CD4-positive, alpha-beta T cell (primary cell): ENCODE data around the gene TOP2B. TPM values are rescaled to one million over a fixed set of nuclear protein-coding genes. Genes with fewer than 3 reads are reported as not detected.

Source experiments
- ATAC-seq: fragments of 200-7000 bp; cut with Tn5 transposase; one replicate; pipeline ENCODE4 v1.10.0; 2022; ENCODE audit warnings: mild to moderate bottlenecking; ENCODE audit not compliant: poor library complexity
- CTCF ChIA-PET: fragments of 350-600 bp; sonication (Branson Sonifier 250); formaldehyde crosslinking; loops from one replicate; lab custom pipeline; 2021; ENCODE audit warnings: antibody characterized with exemption, inconsistent platforms; lab: Charles Lee
- POLR2A ChIA-PET: fragments of 350-600 bp; sonication (Branson Sonifier 250); formaldehyde crosslinking; loops from one replicate; lab custom pipeline; 2021; ENCODE audit warnings: antibody characterized with exemption, inconsistent platforms; lab: Charles Lee
- DNase-seq, 14 experiments: peaks; one replicate each; pipeline ENCODE4 v3.0.0-alpha.2; 2013 to 2020; ENCODE audit warnings: mixed read lengths in 2 of 14
- H3K27ac ChIP-seq, 2 donors: one replicate each; pipeline versions ENCODE4 v1.5.1 to v1.7.0; 2013; ENCODE audit warnings: low read length in 2 of 2, low read depth in 1 of 2, mild to moderate bottlenecking in 1 of 2
- H3K27me3 ChIP-seq, 2 experiments: 1 replicate in 1 of 2; 2 replicates in 1 of 2; pipeline versions ENCODE4 v1.6.1 to v1.7.0; 2013; ENCODE audit warnings: low read length in 2 of 2, control low read depth in 1 of 2, mild to moderate bottlenecking in 1 of 2, moderate library complexity in 1 of 2; ENCODE audit not compliant: insufficient read depth in 2 of 2, control insufficient read depth in 1 of 2
- H3K36me3 ChIP-seq: one replicate; pipeline ENCODE4 v1.6.1; 2013; ENCODE audit warnings: low read length, control low read depth; ENCODE audit not compliant: insufficient read depth
- H3K4me1 ChIP-seq: one replicate; pipeline ENCODE4 v1.6.1; 2013; ENCODE audit warnings: low read length, control low read depth; ENCODE audit not compliant: insufficient read depth
- H3K4me3 ChIP-seq: one replicate; pipeline ENCODE4 v1.5.1; 2013; ENCODE audit warnings: mild to moderate bottlenecking, low read length, moderate library complexity
- H3K9me3 ChIP-seq, 2 experiments: 1 replicate in 1 of 2; 2 replicates in 1 of 2; pipeline versions ENCODE4 v1.6.1 to v1.7.0; 2013; ENCODE audit warnings: low read length in 2 of 2, mild to moderate bottlenecking in 2 of 2, control low read depth in 1 of 2, moderate library complexity in 1 of 2; ENCODE audit not compliant: control insufficient read depth in 1 of 2, insufficient read depth in 1 of 2
- H3K27ac Mint-ChIP-seq: one replicate; pipeline ENCODE4 v1.8.0; 2020; ENCODE audit warnings: mixed read lengths
- H3K27me3 Mint-ChIP-seq: one replicate; pipeline ENCODE4 v1.8.0; 2021; ENCODE audit warnings: mixed read lengths
- H3K36me3 Mint-ChIP-seq: one replicate; pipeline ENCODE4 v1.8.0; 2021; ENCODE audit warnings: low read depth, mixed read lengths
- H3K4me1 Mint-ChIP-seq: one replicate; pipeline ENCODE4 v1.8.0; 2021; ENCODE audit warnings: low read depth, mixed read lengths
- H3K4me3 Mint-ChIP-seq: one replicate; pipeline ENCODE4 v1.8.0; 2020; ENCODE audit warnings: mild to moderate bottlenecking, mixed read lengths
- H3K9me3 Mint-ChIP-seq: one replicate; pipeline ENCODE4 v1.8.0; 2020; ENCODE audit warnings: mixed read lengths
- intact Hi-C, 2 experiments: fragments of 100-400 bp; cut with DNase I in 1 of 2; cut with micrococcal nuclease in 1 of 2; formaldehyde crosslinking; loops; one replicate each; pipeline versions ENCODE4 v1.15.1 to v1.9.0; 2023 to 2025; cut with DNase I, micrococcal nuclease
- total RNA-seq, 174 experiments: library from RNA in 2 of 174; stranded (reverse) in 2 of 174; gene quantifications; one replicate each; pipeline ENCODE4 v1.2.3 and lab custom pipeline; 2021 to 2026
- TF ChIP-seq, protein P1 (sequence below): fragments of 200-600 bp; IDR thresholded peaks from one replicate; pipeline ENCODE4 v1.8.0; 2022; ENCODE audit warnings: antibody characterized with exemption, mild to moderate bottlenecking

TOP2B gene
- total RNA-seq, 2 experiments from 2014 or later = 79.7 to 80.4 TPM

GRCh38 chr3:25580534-25580933 is 84.2 kb downstream of the TOP2B start:
- Mint-ChIP-seq H3K36me3 (no peaks in the 10 kb centered on the region), H3K4me3 (no peak overlapping the region), H3K27me3 (peaks cover 16% of the 10 kb centered on the region), H3K4me1 (no peaks in the 10 kb centered on the region), H3K27ac (no peak overlapping the region), H3K9me3 (no peaks in the 10 kb centered on the region)
- CTCF ChIA-PET = no interaction called here
- intact Hi-C loops = no loop called here
- Histone ChIP-seq H3K9me3 (no peaks in the 10 kb centered on the region), H3K4me3 (no peak overlapping the region), H3K27me3 (no peaks in the 10 kb centered on the region), H3K36me3 (no peaks in the 10 kb centered on the region), H3K27ac (no peak overlapping the region), H3K4me1 (no peaks in the 10 kb centered on the region)
- ATAC-seq = no peak
- TF ChIP-seq, protein P1, sequence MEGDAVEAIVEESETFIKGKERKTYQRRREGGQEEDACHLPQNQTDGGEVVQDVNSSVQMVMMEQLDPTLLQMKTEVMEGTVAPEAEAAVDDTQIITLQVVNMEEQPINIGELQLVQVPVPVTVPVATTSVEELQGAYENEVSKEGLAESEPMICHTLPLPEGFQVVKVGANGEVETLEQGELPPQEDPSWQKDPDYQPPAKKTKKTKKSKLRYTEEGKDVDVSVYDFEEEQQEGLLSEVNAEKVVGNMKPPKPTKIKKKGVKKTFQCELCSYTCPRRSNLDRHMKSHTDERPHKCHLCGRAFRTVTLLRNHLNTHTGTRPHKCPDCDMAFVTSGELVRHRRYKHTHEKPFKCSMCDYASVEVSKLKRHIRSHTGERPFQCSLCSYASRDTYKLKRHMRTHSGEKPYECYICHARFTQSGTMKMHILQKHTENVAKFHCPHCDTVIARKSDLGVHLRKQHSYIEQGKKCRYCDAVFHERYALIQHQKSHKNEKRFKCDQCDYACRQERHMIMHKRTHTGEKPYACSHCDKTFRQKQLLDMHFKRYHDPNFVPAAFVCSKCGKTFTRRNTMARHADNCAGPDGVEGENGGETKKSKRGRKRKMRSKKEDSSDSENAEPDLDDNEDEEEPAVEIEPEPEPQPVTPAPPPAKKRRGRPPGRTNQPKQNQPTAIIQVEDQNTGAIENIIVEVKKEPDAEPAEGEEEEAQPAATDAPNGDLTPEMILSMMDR = no peak
- POLR2A ChIA-PET = no interaction called here
- no peak for DNase-seq

DNA sequence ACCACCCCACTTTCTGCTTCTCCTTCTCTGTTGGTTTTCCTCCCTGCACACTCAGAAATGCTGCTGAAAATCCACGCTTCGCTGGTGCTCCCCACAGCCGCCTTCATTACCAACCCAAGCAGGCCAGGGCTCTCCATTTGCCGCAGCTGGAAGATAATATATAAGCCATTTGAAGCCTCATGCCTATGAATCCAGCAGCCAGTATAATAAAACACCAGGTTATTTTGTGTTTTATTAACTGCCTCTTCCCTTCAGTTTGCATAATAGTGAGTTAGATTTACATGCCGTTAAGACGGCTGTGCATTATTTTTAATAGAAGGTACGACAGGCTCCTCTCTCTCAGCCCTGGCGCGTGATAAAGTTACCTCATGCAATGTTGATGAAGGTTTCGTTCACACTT is 86.6 kb downstream of the TOP2B start:
- Histone ChIP-seq H3K27ac (no peak overlapping the region), H3K4me1 (no peaks in the 10 kb centered on the region), H3K9me3 (no peaks in the 10 kb centered on the region), H3K4me3 (no peak overlapping the region), H3K27me3 (no peaks in the 10 kb centered on the region), H3K36me3 (no peaks in the 10 kb centered on the region)
- H3K4me1 Mint-ChIP-seq = no peaks in the 10 kb centered on the region
- H3K4me3 Mint-ChIP-seq = no peak overlapping the region
- H3K36me3 Mint-ChIP-seq = no peaks in the 10 kb centered on the region
- ATAC-seq (no peak), DNase-seq (no peak)
- TF ChIP-seq, protein P1 = no peak
- H3K27me3 Mint-ChIP-seq = peaks cover 16% of the 10 kb centered on the region
- no peak overlapping the region for H3K27ac Mint-ChIP-seq
- ChIA-PET POLR2A (no interaction called here), CTCF (no interaction called here)
- H3K9me3 Mint-ChIP-seq = no peaks in the 10 kb centered on the region
- intact Hi-C loops = no loop called here

DNA sequence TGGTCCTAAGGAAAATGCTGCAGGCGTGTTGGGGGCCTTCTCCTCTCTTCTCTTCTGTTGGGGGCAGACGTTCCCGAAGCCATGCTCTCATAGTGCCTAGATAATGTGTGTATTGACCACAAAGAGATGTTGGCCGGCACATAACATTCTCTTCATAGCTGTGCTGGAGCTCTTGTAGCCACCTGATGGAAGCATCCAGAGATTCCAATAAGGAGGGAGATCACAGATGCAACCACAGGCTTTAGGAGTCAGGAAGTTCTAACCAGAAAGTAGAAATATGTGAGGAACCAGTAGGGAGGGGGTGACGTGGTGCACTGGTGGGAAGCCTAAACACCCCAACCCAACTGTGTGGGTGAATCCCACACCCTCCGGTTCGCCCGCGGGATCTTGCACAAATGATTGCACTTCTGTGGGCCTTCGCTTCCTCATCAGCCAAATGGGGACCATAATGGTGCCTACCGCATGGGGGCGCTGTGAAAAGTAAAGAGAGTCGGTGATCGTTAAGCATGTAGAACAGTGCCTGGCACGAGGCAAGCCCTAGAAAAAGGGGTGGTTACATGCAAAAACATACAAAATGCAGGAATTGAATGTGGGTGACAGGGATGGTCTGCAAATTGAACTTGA is 87.8 kb downstream of the TOP2B start:
- Histone ChIP-seq H3K4me3 (no peak overlapping the region), H3K27ac (no peak overlapping the region), H3K4me1 (no peaks in the 10 kb centered on the region), H3K9me3 (no peaks in the 10 kb centered on the region), H3K36me3 (no peaks in the 10 kb centered on the region), H3K27me3 (no peaks in the 10 kb centered on the region)
- Mint-ChIP-seq H3K4me1 (no peaks in the 10 kb centered on the region), H3K36me3 (no peaks in the 10 kb centered on the region), H3K27me3 (peaks cover 6% of the 10 kb centered on the region), H3K27ac (no peak overlapping the region), H3K4me3 (no peak overlapping the region), H3K9me3 (no peaks in the 10 kb centered on the region)
- ChIA-PET POLR2A (no interaction called here), CTCF (no interaction called here)
- intact Hi-C loops = no loop called here
- TF ChIP-seq, protein P1 = no peak
- DNase-seq (no peak), ATAC-seq (no peak)
